GM10248 (cell line): ENCODE data around the gene GALNT14.

Experiments
- CTCF ChIA-PET: fragments of 300-600 bp; sonication (Branson Sonifier 250); formaldehyde crosslinking; extraction: SDS; loops from one replicate; lab custom pipeline; 2021; ENCODE audit warnings: antibody characterized with exemption; lab: Yijun Ruan, JAX
- POLR2A ChIA-PET: fragments of 350-650 bp; sonication (Branson Sonifier 250); formaldehyde crosslinking; extraction: SDS; loops from one replicate; lab custom pipeline; 2020; ENCODE audit warnings: antibody characterized with exemption; lab: Yijun Ruan, JAX
- DNase-seq: peaks from one replicate; pipeline ENCODE4 v3.0.0; 2012; ENCODE audit errors: extremely low spot score
- CTCF ChIP-seq: IDR thresholded peaks from 2 replicates; pipeline ENCODE4 v1.5.1; 2012; ENCODE audit warnings: mild to moderate bottlenecking, low read depth; ENCODE audit errors: extremely low read depth, missing control alignments, control extremely low read depth

Gene GALNT14

GRCh38 chr2:31020713-31021112, 117.5 kb downstream of the GALNT14 start:
- no peak for TF ChIP-seq CTCF
- ChIA-PET POLR2A (no interaction called here), CTCF (no interaction called here)
- DNase-seq = no peak

- no peak for DNase-seq
- ChIA-PET POLR2A (no interaction called here), CTCF (no interaction called here)
- no peak for TF ChIP-seq CTCF
These were observed 120.0 kb downstream of the GALNT14 start for GRCh38 chr2:31018280-31018679.

GRCh38 chr2:31016648-31017047, 121.6 kb downstream of the GALNT14 start:
- POLR2A ChIA-PET = no interaction called here
- no peak for DNase-seq
- CTCF ChIA-PET = interaction anchor here (1.2 to 1.7 kb wide), 2 partner anchors 11 to 18 kb away, joined by 4 read pairs; no protein-coding TSS in a partner anchor
- TF ChIP-seq CTCF = no peak

GRCh38 chr2:31014516-31014915, 123.7 kb downstream of the GALNT14 start:
- TF ChIP-seq CTCF = no peak
- CTCF ChIA-PET = no interaction called here
- no peak for DNase-seq
- POLR2A ChIA-PET = no interaction called here

- CTCF ChIA-PET = interaction anchor here (0.9 to 1.0 kb wide), 2 partner anchors 11 to 33 kb away, joined by 3 read pairs; no protein-coding TSS in a partner anchor
- POLR2A ChIA-PET = no interaction called here
- no peak for TF ChIP-seq CTCF
- no peak for DNase-seq
These were observed 124.9 kb downstream of the GALNT14 start for GRCh38 chr2:31013301-31013700.

GRCh38 chr2:31012406-31012805, 125.8 kb downstream of the GALNT14 start:
- ChIA-PET CTCF (interaction anchor here (0.9 kb wide), 1 partner anchor 32 kb away, joined by 3 read pairs; no protein-coding TSS in a partner anchor), POLR2A (no interaction called here)
- no peak for DNase-seq
- no peak for TF ChIP-seq CTCF

- no peak for DNase-seq
- POLR2A ChIA-PET = no interaction called here
- CTCF ChIA-PET = no interaction called here
- no peak for TF ChIP-seq CTCF
These were observed 126.7 kb downstream of the GALNT14 start for GRCh38 chr2:31011587-31011986.
